ENCODE results near the gene SPEF1.

Gene SPEF1

GRCh38 chr20:3732327-3733118 is 48.7 kb downstream of the SPEF1 start, which contains the start of gene HSPA12B:
Gene HSPA12B, plus strand, starts transcription at chr20:3732685. Its CDS starts 5,990 bp downstream, at chr20:3738675.
- H3K4me3 ChIP-seq (ENCODE audit: severe bottlenecking) = no peak within 1 kb of the TSS
- peaks cover 13% of the 10 kb centered on the region for H3K4me1 ChIP-seq (ENCODE audit: insufficient read depth, poor library complexity, severe bottlenecking)
- H3K27ac ChIP-seq (ENCODE audit: poor library complexity, severe bottlenecking) = no peak within 1 kb of the TSS
- no peaks in the 10 kb centered on the region for H3K9me3 ChIP-seq (ENCODE audit: severe bottlenecking)
- TF ChIP-seq, protein P1, sequence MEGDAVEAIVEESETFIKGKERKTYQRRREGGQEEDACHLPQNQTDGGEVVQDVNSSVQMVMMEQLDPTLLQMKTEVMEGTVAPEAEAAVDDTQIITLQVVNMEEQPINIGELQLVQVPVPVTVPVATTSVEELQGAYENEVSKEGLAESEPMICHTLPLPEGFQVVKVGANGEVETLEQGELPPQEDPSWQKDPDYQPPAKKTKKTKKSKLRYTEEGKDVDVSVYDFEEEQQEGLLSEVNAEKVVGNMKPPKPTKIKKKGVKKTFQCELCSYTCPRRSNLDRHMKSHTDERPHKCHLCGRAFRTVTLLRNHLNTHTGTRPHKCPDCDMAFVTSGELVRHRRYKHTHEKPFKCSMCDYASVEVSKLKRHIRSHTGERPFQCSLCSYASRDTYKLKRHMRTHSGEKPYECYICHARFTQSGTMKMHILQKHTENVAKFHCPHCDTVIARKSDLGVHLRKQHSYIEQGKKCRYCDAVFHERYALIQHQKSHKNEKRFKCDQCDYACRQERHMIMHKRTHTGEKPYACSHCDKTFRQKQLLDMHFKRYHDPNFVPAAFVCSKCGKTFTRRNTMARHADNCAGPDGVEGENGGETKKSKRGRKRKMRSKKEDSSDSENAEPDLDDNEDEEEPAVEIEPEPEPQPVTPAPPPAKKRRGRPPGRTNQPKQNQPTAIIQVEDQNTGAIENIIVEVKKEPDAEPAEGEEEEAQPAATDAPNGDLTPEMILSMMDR (IDR thresholded peaks at IDR 0.05; ENCODE audit: poor library complexity, severe bottlenecking) = no peak
- no peaks in the 10 kb centered on the region for H3K36me3 ChIP-seq (ENCODE audit: low read depth)
- no peak for DNase-seq (ENCODE audit: low spot score)
- no peaks in the 10 kb centered on the region for H3K27me3 ChIP-seq (ENCODE audit: insufficient read depth, poor library complexity, severe bottlenecking)
- ATAC-seq (ENCODE audit: low read depth) = no peak

- DNase-seq (ENCODE audit: low spot score) = no peak
- Histone ChIP-seq H3K36me3 (ENCODE audit: low read depth) (no peaks in the 10 kb centered on the region), H3K9me3 (ENCODE audit: severe bottlenecking) (no peaks in the 10 kb centered on the region), H3K27me3 (ENCODE audit: insufficient read depth, poor library complexity, severe bottlenecking) (no peaks in the 10 kb centered on the region), H3K27ac (ENCODE audit: poor library complexity, severe bottlenecking) (no peak overlapping the region), H3K4me3 (ENCODE audit: severe bottlenecking) (no peak overlapping the region), H3K4me1 (ENCODE audit: insufficient read depth, poor library complexity, severe bottlenecking) (peaks cover 15% of the 10 kb centered on the region)
- no peak for ATAC-seq (ENCODE audit: low read depth)
- TF ChIP-seq, protein P1 (IDR thresholded peaks at IDR 0.05; ENCODE audit: poor library complexity, severe bottlenecking) = no peak
These were observed 49.3 kb downstream of the SPEF1 start for GRCh38 chr20:3731944-3732326.

- DNase-seq (ENCODE audit: low spot score) (no peak), ATAC-seq (ENCODE audit: low read depth) (no peak)
- Histone ChIP-seq H3K4me1 (ENCODE audit: insufficient read depth, poor library complexity, severe bottlenecking) (peaks cover 15% of the 10 kb centered on the region), H3K4me3 (ENCODE audit: severe bottlenecking) (no peak overlapping the region), H3K27me3 (ENCODE audit: insufficient read depth, poor library complexity, severe bottlenecking) (no peaks in the 10 kb centered on the region), H3K9me3 (ENCODE audit: severe bottlenecking) (no peaks in the 10 kb centered on the region), H3K36me3 (ENCODE audit: low read depth) (no peaks in the 10 kb centered on the region), H3K27ac (ENCODE audit: poor library complexity, severe bottlenecking) (no peak overlapping the region)
- TF ChIP-seq, protein P1 (IDR thresholded peaks at IDR 0.05; ENCODE audit: poor library complexity, severe bottlenecking) = no peak
These were observed 50.2 kb downstream of the SPEF1 start for GRCh38 chr20:3730803-3731672.

GRCh38 chr20:3729811-3730540 is 51.3 kb downstream of the SPEF1 start:
- Histone ChIP-seq H3K27me3 (ENCODE audit: insufficient read depth, poor library complexity, severe bottlenecking) (no peaks in the 10 kb centered on the region), H3K9me3 (ENCODE audit: severe bottlenecking) (no peaks in the 10 kb centered on the region), H3K4me3 (ENCODE audit: severe bottlenecking) (no peak overlapping the region), H3K4me1 (ENCODE audit: insufficient read depth, poor library complexity, severe bottlenecking) (peaks cover 15% of the 10 kb centered on the region), H3K36me3 (ENCODE audit: low read depth) (no peaks in the 10 kb centered on the region), H3K27ac (ENCODE audit: poor library complexity, severe bottlenecking) (no peak overlapping the region)
- no peak for DNase-seq (ENCODE audit: low spot score)
- no peak for ATAC-seq (ENCODE audit: low read depth)
- TF ChIP-seq, protein P1 (IDR thresholded peaks at IDR 0.05; ENCODE audit: poor library complexity, severe bottlenecking) = no peak
